Natural killer cell (primary cell): ENCODE data around the gene GMFB. TPM values are rescaled to one million over a fixed set of nuclear protein-coding genes. Genes with fewer than 3 reads are reported as not detected.
A peak's percentile ranks its signal among the peaks of the same experiment; 100 is the strongest.
"Not testable (repeated sequence)": the region's sequence is repeated elsewhere in the genome, so short reads cannot be mapped to it uniquely, and the experiment has no call there.

Experiments
- ATAC-seq, 3 donors: fragments of 150-1000 bp in 2 of 3; fragments of 200-7000 bp in 1 of 3; cut with Tn5 transposase; 1 replicate in 1 of 3; 2 replicates in 2 of 3; pipeline ENCODE4 v1.10.0; 2021; ENCODE audit warnings: mild to moderate bottlenecking in 2 of 3, moderate library complexity in 2 of 3
- DNase-seq, 2 donors: peaks; one replicate each; pipeline versions ENCODE4 v3.0.0 to v3.0.0-alpha.2; 2013 to 2021; ENCODE audit warnings: mixed read lengths in 1 of 2
- H3K27ac ChIP-seq: one replicate; pipeline ENCODE4 v1.5.1; 2013; ENCODE audit warnings: mild to moderate bottlenecking, low read length
- H3K27me3 ChIP-seq: one replicate; pipeline ENCODE4 v1.6.1; 2013; ENCODE audit warnings: low read length; ENCODE audit not compliant: control insufficient read depth, insufficient read depth
- H3K36me3 ChIP-seq: one replicate; pipeline ENCODE4 v1.6.1; 2013; ENCODE audit warnings: low read length; ENCODE audit not compliant: control insufficient read depth, insufficient read depth
- H3K4me1 ChIP-seq: one replicate; pipeline ENCODE4 v1.6.1; 2013; ENCODE audit warnings: low read length; ENCODE audit not compliant: control insufficient read depth, insufficient read depth
- H3K4me3 ChIP-seq: one replicate; pipeline ENCODE4 v1.5.1; 2013; ENCODE audit warnings: low read length
- H3K9me3 ChIP-seq: one replicate; pipeline ENCODE4 v1.6.1; 2013; ENCODE audit warnings: low read length; ENCODE audit not compliant: control insufficient read depth, insufficient read depth
- H3K27ac Mint-ChIP-seq, 2 donors: one replicate each; pipeline ENCODE4 v1.8.0; 2022; ENCODE audit warnings: mild to moderate bottlenecking in 2 of 2, mixed read lengths in 2 of 2, moderate library complexity in 1 of 2
- H3K27me3 Mint-ChIP-seq, 2 donors: one replicate each; pipeline ENCODE4 v1.8.0; 2022; ENCODE audit warnings: low read depth in 2 of 2, mixed read lengths in 2 of 2
- H3K36me3 Mint-ChIP-seq: one replicate; pipeline ENCODE4 v1.8.0; 2022; ENCODE audit warnings: mixed read lengths
- H3K4me1 Mint-ChIP-seq, 2 donors: one replicate each; pipeline ENCODE4 v1.8.0; 2022; ENCODE audit warnings: mixed read lengths in 2 of 2
- H3K4me3 Mint-ChIP-seq: one replicate; pipeline ENCODE4 v1.8.0; 2022; ENCODE audit warnings: mild to moderate bottlenecking, moderate library complexity, mixed read lengths
- H3K9me3 Mint-ChIP-seq, 2 donors: one replicate each; pipeline ENCODE4 v1.8.0; 2022; ENCODE audit warnings: mixed read lengths in 2 of 2
- CTCF ChIP-seq: fragments of 200-600 bp; IDR thresholded peaks from one replicate; pipeline ENCODE4 v1.8.0; 2022; ENCODE audit warnings: antibody characterized with exemption
- WGBS: methylation state at CpG from one replicate; pipeline ENCODE4 v1.1.7; 2013; ENCODE audit warnings: missing lambda C conversion rate; ENCODE audit not compliant: insufficient coverage; 5-methylcytosine and 5-hydroxymethylcytosine counted together
- intact Hi-C: fragments of 100-400 bp; cut with micrococcal nuclease; formaldehyde crosslinking; loops from one replicate; pipeline ENCODE4 v1.14.2; 2022
- total RNA-seq, 4 donors: library from RNA; stranded (reverse); fragments of 120-200 nt in 1 of 4; gene quantifications; one replicate each; pipeline versions ENCODE4 v1.2.3 to v1.2.4, GENCODE V29; 2013 to 2022

The GMFB gene
- total RNA-seq, 3 donors from 2014 or later (not counting 1 experiment from before 2014, with no cell fraction given) = 46.4 to 55.1 (median 52.8) TPM

DNA sequence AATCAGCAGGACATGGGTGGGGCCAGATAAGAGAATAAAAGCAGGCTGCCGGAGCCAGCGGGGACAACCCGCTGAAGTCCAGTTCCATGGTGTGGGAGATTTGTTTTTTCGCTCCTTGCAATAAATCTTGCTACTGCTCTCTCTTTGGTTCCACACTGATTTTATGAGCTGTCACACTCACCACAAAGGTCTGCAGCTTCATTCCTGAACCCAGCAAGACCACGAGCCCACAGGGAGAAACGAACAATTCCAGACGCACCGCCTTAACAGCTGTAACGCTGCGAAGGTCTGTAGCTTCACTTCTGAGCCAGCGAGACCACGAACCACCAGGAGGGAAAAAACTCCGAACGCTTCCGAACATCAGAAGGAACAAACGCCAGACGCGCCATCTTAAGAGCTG, 44.8 kb downstream of the GMFB start:
- no peak for DNase-seq
- H3K9me3 ChIP-seq = no peaks in the 10 kb centered on the region
- Mint-ChIP-seq H3K4me3 (no peak overlapping the region), H3K27ac (no peak overlapping the region), H3K9me3 (no peaks in the 10 kb centered on the region), H3K36me3 (no peaks in the 10 kb centered on the region), H3K27me3 (peaks cover 9 to 30% of the 10 kb centered on the region in 2 donors), H3K4me1 (peaks cover 20 to 26% of the 10 kb centered on the region in 2 donors)
- H3K27ac ChIP-seq = no peak overlapping the region
- intact Hi-C loops = no loop called here
- WGBS = 88% methylated on average over 17 of the region's 18 CpGs
- H3K36me3 ChIP-seq = no peaks in the 10 kb centered on the region
- peaks cover 7% of the 10 kb centered on the region for H3K4me1 ChIP-seq
- H3K27me3 ChIP-seq = no peaks in the 10 kb centered on the region
- TF ChIP-seq CTCF = no peak
- ATAC-seq = no peak
- no peak overlapping the region for H3K4me3 ChIP-seq

GRCh38 chr14:54442961-54443360, 45.8 kb downstream of the GMFB start:
- not testable (repeated sequence) for H3K36me3 Mint-ChIP-seq, ATAC-seq
- WGBS = 97% methylated on average over 15 of the region's 23 CpGs

DNA sequence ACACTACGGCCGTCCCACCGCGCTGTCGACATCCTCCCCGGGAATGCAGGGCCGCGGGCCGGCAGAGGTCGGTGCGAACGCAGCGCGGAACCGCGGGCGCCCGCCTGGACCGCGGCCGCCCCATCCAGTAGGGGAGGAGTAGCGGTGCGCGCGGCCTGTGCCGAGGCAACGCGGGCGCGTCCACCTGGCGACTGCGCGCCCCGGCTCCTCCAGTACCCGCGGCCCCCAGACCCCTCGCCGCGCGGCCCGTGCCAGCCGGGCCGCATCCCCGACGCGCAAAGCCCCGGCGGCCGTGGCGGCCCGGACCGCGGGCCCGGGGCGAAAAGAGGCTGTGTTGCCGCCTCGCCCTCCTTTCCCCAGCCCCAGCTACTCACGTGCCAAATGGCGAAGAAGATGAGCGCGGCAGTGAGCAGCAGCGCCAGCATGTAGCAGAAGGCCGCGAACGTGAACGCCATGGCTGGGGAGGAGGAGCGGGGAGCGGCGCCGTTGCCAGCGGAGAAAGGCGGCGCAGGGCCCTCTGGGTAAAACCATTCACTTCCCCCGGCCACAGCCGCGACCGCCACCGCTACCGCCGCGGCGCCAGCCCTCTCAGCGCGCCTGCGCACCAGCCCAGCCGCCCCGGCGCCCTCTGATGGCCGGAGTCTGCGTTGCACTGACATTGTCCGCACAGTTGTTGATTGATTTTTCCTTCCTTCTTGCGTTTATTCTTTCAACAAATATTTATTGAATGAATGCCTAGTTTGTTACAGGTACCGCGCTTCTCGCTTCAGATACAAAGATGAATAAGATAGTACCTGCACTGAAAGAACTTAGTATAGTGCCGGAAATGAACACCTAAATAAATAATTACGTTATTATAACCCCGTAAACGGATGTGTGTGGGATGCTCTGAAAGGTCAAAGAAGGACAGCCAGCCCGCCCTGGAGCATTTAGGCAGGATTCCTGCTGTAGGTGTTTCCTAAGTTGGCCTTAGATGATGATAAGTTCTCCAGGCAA, 47.6 kb downstream of the GMFB start, which contains the start of gene CNIH1:
Gene CNIH1, minus strand, starts transcription at position 502 of the 996 bp plus-strand sequence. Its CDS starts 47 bp downstream, at position 455.
- peak; percentile 91 to 96 (median 95) for ATAC-seq
- Histone ChIP-seq H3K27ac (peak within 1 kb of the TSS; percentile 80), H3K4me1 (peaks cover 7% of the 10 kb centered on the region), H3K27me3 (no peaks in the 10 kb centered on the region), H3K9me3 (no peaks in the 10 kb centered on the region), H3K36me3 (no peaks in the 10 kb centered on the region), H3K4me3 (peak within 1 kb of the TSS; percentile 63)
- peak; percentile 95 to 97 for DNase-seq
- peaks cover 5 to 17% of the 10 kb centered on the region in 2 donors for H3K27me3 Mint-ChIP-seq
- H3K4me3 Mint-ChIP-seq = peak within 1 kb of the TSS; percentile 96
- intact Hi-C loops = loop anchor here (1.0 to 2.0 kb wide), 3 partner anchors 45 to 68 kb away; partner anchors contain the start of genes CGRRF1 and GMFB
- under 1% methylated on average over 94 of the region's 100 CpGs for WGBS
- H3K36me3 Mint-ChIP-seq = no peaks in the 10 kb centered on the region
- TF ChIP-seq CTCF = peak; percentile 91
- peak within 1 kb of the TSS; percentile 92 for H3K27ac Mint-ChIP-seq
- no peaks in the 10 kb centered on the region for H3K9me3 Mint-ChIP-seq
- peaks cover 26 to 33% of the 10 kb centered on the region in 2 donors for H3K4me1 Mint-ChIP-seq

More at GRCh38 chr14:54442961-54443360, 45.8 kb downstream of the GMFB start:
- H3K4me1 ChIP-seq, H3K36me3 ChIP-seq, H3K4me3 ChIP-seq, DNase-seq, H3K27me3 ChIP-seq, intact Hi-C loops, H3K27ac Mint-ChIP-seq, H3K4me3 Mint-ChIP-seq, H3K9me3 ChIP-seq, H3K9me3 Mint-ChIP-seq, H3K27ac ChIP-seq: not testable (repeated sequence)
- Mint-ChIP-seq H3K4me1 (peaks cover 20 to 26% of the 10 kb centered on the region in 2 donors), H3K27me3 (peaks cover 6 to 22% of the 10 kb centered on the region in 2 donors)

DNA sequence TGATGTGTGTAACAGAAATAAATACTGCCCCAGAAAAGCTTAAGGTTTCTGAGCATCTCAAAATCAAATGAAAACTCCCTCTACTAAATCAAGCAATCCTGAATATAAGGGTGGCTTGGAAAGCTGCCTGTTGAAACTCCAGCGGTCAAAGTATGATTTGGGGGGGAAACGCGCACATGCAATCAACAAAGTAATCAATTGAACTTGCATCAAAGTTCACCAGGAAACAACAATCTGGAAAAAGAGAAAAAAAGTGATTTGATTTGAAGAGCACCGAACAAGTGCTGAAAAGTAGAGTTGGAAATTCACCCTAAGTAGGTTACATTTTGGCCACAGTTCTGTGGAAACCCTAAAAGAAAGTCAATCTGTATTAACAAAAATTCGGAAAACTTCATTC, 48.3 kb downstream of the GMFB start:
- no peak for DNase-seq
- peaks cover 3 to 13% of the 10 kb centered on the region in 2 donors for H3K27me3 Mint-ChIP-seq
- Histone ChIP-seq H3K9me3 (no peaks in the 10 kb centered on the region), H3K36me3 (no peaks in the 10 kb centered on the region), H3K27me3 (no peaks in the 10 kb centered on the region), H3K27ac (peak overlapping the region; percentile 28), H3K4me1 (peaks cover 7% of the 10 kb centered on the region), H3K4me3 (peak overlapping the region; percentile 54)
- no peak for TF ChIP-seq CTCF
- intact Hi-C loops = loop anchor here (2.0 kb wide), 1 partner anchor 48 kb away; the partner anchor contains the start of gene GMFB
- WGBS = 7% methylated on average over 5 of the region's 5 CpGs
- peak overlapping the region; percentile 92 for H3K27ac Mint-ChIP-seq
- no peaks in the 10 kb centered on the region for H3K36me3 Mint-ChIP-seq
- ATAC-seq = no peak
- H3K9me3 Mint-ChIP-seq = no peaks in the 10 kb centered on the region
- peak overlapping the region; percentile 96 for H3K4me3 Mint-ChIP-seq
- peaks cover 33 to 39% of the 10 kb centered on the region in 2 donors for H3K4me1 Mint-ChIP-seq
